ENCODE measurements around the gene DENND5A.

Gene DENND5A

GRCh38 chr11:9265211-9266131, at the start of gene DENND5A:
Gene DENND5A (minus strand): TSS chr11:9265350. CDS start chr11:9265069, 281 bp downstream.
- Histone ChIP-seq H3K36me3 (replicated peaks) (no peaks in the 10 kb centered on the region), H3K4me3 (ENCODE audit: low read depth, low read length) (peak within 1 kb of the TSS; percentile 88), H3K27me3 (replicated peaks) (no peaks in the 10 kb centered on the region), H3K27ac (peak within 1 kb of the TSS; percentile 82)
- peak; percentile 70 for DNase-seq
- in situ Hi-C loops (cut with HindIII; ENCODE audit: low pct_ligation_motif_present, low sequenced_read_pairs): no loop called here
- TF ChIP-seq, protein P1, sequence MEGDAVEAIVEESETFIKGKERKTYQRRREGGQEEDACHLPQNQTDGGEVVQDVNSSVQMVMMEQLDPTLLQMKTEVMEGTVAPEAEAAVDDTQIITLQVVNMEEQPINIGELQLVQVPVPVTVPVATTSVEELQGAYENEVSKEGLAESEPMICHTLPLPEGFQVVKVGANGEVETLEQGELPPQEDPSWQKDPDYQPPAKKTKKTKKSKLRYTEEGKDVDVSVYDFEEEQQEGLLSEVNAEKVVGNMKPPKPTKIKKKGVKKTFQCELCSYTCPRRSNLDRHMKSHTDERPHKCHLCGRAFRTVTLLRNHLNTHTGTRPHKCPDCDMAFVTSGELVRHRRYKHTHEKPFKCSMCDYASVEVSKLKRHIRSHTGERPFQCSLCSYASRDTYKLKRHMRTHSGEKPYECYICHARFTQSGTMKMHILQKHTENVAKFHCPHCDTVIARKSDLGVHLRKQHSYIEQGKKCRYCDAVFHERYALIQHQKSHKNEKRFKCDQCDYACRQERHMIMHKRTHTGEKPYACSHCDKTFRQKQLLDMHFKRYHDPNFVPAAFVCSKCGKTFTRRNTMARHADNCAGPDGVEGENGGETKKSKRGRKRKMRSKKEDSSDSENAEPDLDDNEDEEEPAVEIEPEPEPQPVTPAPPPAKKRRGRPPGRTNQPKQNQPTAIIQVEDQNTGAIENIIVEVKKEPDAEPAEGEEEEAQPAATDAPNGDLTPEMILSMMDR (IDR thresholded peaks at IDR 0.05; ENCODE audit: low read depth, low read length, missing control alignments): no peak

DNA sequence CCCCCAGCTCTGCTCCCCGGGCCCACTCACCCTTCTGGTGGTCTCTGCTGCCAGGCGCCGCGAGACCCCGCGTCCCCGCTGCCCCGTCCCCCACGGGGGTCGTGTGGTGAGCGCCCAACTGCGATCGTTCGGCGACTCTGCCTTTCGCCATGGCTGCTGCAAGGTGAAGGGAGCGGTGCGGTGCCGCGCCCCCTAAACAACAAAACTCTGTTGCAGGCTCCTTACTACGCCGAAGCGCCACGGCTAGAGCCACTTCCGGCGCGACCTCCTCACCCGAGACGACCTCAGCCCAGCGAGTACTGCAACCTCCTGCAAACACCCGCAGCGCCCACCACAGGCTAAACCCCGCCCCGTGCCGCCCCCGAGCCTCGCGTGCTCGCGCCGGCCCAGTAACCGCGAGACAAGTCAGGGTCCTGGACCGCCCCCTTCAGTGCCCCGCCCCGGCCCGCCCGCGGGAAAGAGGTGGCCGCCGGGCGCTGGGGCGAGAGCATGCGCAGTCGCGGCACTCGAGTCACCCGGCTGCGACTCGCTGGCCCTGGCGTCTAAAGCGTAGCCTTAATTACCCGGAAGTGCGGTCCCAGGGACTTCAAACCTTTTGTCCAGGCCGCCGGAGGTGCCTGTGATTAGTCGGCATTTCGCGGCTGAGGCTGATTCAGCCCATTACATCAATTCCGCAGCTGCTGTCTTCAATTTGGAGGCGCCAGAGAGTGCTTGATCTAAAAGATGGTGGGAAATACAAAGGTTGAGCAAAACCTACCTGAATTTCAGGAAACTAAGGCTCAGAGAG, 49.3 kb upstream of the DENND5A start, which contains the start of gene TMEM41B:
TMEM41B (minus strand) TSS at position 303 of the 787 bp plus-strand sequence; CDS start at position 151, 152 bp downstream.
- Histone ChIP-seq H3K36me3 (replicated peaks) (no peaks in the 10 kb centered on the region), H3K27me3 (replicated peaks) (no peaks in the 10 kb centered on the region), H3K4me3 (ENCODE audit: low read depth, low read length) (peak within 1 kb of the TSS; percentile 98), H3K27ac (peak within 1 kb of the TSS; percentile 83)
- TF ChIP-seq, protein P1 (IDR thresholded peaks at IDR 0.05; ENCODE audit: low read depth, low read length, missing control alignments): peak; percentile 8
- in situ Hi-C loops (cut with HindIII; ENCODE audit: low pct_ligation_motif_present, low sequenced_read_pairs): loop anchor here (25.0 kb wide), 1 partner anchor 98 kb away; no protein-coding TSS in a partner anchor
- DNase-seq: peak; percentile 97

GRCh38 chr11:9313648-9314290, 48.6 kb upstream of the DENND5A start:
- DNase-seq: no peak
- Histone ChIP-seq H3K4me3 (ENCODE audit: low read depth, low read length) (peak overlapping the region; percentile 98), H3K27me3 (replicated peaks) (no peaks in the 10 kb centered on the region), H3K36me3 (replicated peaks) (no peaks in the 10 kb centered on the region), H3K27ac (peak overlapping the region; percentile 15)
- TF ChIP-seq, protein P1 (IDR thresholded peaks at IDR 0.05; ENCODE audit: low read depth, low read length, missing control alignments): no peak
- in situ Hi-C loops (cut with HindIII; ENCODE audit: low pct_ligation_motif_present, low sequenced_read_pairs): loop anchor here (25.0 kb wide), 1 partner anchor 99 kb away; no protein-coding TSS in a partner anchor

- DNase-seq: no peak
- TF ChIP-seq, protein P1 (IDR thresholded peaks at IDR 0.05; ENCODE audit: low read depth, low read length, missing control alignments): no peak
- Histone ChIP-seq H3K4me3 (ENCODE audit: low read depth, low read length) (no peak overlapping the region), H3K27me3 (replicated peaks) (no peaks in the 10 kb centered on the region), H3K27ac (no peak overlapping the region), H3K36me3 (replicated peaks) (no peaks in the 10 kb centered on the region)
- in situ Hi-C loops (cut with HindIII; ENCODE audit: low pct_ligation_motif_present, low sequenced_read_pairs): loop anchor here (25.0 kb wide), 1 partner anchor 102 kb away; no protein-coding TSS in a partner anchor
Measured at GRCh38 chr11:9310485-9311090, 45.4 kb upstream of the DENND5A start.

GRCh38 chr11:9304178-9304577, 39.0 kb upstream of the DENND5A start:
- Histone ChIP-seq H3K4me3 (ENCODE audit: low read depth, low read length) (no peak overlapping the region), H3K27me3 (replicated peaks) (no peaks in the 10 kb centered on the region), H3K36me3 (replicated peaks) (no peaks in the 10 kb centered on the region), H3K27ac (no peak overlapping the region)
- no peak for DNase-seq
- TF ChIP-seq, protein P1 (IDR thresholded peaks at IDR 0.05; ENCODE audit: low read depth, low read length, missing control alignments): no peak
- in situ Hi-C loops (cut with HindIII; ENCODE audit: low pct_ligation_motif_present, low sequenced_read_pairs): loop anchor here (25.0 kb wide), 1 partner anchor 108 kb away; no protein-coding TSS in a partner anchor

Measured in brain microvascular endothelial cell (primary cell).